ENCODE data around the gene TTC39B.
"Not testable (repeated sequence)": the region's sequence is repeated elsewhere in the genome, so short reads cannot be mapped to it uniquely, and the experiment has no call there.

The TTC39B gene

DNA sequence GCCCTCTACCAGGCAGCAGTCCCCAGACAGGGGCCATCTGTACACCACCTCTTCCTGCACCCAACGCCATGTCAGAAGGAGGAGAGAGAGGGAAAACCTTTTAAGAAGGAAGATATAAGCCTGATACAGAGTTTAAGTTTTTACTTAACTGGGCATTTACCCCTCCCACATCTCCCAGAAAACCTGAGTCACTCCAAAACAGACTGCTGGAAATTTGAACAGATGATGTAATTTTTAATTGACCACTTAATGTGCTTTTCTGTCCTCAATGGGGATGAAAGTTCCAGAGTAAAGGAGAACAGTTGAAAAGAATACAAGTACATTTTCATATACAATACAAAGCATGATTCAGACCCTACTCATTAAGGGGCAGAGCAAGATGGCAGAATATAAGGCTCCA lies 63.9 kb downstream of the TTC39B start:
- DNase-seq (ENCODE audit: low read depth), result peak; percentile 47
- no peak overlapping the region for H3K4me3 ChIP-seq (ENCODE audit: low read length)
- TF ChIP-seq, protein P1, sequence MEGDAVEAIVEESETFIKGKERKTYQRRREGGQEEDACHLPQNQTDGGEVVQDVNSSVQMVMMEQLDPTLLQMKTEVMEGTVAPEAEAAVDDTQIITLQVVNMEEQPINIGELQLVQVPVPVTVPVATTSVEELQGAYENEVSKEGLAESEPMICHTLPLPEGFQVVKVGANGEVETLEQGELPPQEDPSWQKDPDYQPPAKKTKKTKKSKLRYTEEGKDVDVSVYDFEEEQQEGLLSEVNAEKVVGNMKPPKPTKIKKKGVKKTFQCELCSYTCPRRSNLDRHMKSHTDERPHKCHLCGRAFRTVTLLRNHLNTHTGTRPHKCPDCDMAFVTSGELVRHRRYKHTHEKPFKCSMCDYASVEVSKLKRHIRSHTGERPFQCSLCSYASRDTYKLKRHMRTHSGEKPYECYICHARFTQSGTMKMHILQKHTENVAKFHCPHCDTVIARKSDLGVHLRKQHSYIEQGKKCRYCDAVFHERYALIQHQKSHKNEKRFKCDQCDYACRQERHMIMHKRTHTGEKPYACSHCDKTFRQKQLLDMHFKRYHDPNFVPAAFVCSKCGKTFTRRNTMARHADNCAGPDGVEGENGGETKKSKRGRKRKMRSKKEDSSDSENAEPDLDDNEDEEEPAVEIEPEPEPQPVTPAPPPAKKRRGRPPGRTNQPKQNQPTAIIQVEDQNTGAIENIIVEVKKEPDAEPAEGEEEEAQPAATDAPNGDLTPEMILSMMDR (conservative IDR thresholded peaks at IDR 0.05; ENCODE audit: low read length), result no peak

DNA sequence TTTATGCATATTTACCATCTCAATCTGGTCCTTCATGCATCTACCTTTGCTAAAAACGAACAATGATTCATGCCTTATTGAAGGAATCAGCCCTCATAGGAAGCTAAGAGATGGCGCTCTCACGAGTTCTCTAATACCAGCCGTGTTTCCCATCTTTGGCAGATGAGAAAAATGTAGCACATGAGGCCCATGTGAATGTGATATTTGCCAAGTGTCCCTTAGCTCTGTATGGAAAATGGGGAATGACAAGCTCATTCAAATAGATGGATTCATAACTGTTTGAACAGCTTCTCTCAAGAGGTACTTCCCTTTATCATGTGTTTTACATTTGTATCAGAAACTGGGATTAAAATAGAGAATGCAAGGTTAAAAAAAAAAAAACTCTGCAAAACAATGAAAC lies 66.1 kb downstream of the TTC39B start:
- no peak for DNase-seq (ENCODE audit: low read depth)
- H3K4me3 ChIP-seq (ENCODE audit: low read length), result no peak overlapping the region
- TF ChIP-seq, protein P1 (conservative IDR thresholded peaks at IDR 0.05; ENCODE audit: low read length), result no peak

DNA sequence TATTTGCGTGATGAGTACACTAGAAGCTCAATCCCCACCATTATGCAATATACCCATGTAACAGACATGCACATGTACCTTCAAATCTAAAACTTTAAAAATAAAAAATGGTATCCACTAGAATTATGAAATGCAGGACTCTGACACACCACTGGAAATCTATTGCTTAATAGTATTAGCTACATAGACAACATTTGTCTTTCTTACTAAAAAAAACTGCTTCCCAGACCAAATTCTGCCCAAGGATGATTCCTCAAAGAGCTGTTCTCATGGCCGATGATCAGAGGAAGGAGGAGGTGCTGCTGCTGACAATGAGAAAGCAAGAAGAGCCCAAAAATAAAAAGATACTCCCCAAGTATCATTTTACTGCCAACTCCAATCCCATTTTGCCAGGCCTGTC lies 67.2 kb downstream of the TTC39B start:
- TF ChIP-seq, protein P1 (conservative IDR thresholded peaks at IDR 0.05; ENCODE audit: low read length), result no peak
- peak; percentile 64 for DNase-seq (ENCODE audit: low read depth)
- no peak overlapping the region for H3K4me3 ChIP-seq (ENCODE audit: low read length)

DNA sequence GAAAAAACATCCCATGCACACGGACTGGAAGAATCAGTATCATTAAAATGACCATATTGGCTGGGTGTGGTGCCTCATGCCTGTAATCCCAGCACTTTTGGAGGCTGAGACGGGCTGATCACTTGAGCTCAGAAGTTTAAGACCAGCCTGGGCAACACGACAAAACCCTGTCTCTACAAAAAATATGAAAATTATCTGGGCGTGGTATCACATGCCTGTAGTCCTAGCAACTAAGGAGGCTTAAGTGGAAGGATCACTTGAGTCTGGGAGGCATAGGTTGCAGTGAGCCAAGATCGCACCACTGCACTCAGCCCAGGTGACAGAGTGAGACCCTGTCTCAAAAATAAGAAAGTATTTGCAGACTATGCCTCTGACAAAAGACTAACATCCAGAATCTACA lies 68.4 kb downstream of the TTC39B start:
- TF ChIP-seq, protein P1 (conservative IDR thresholded peaks at IDR 0.05; ENCODE audit: low read length), result no peak
- no peak for DNase-seq (ENCODE audit: low read depth)
- H3K4me3 ChIP-seq (ENCODE audit: low read length), result no peak overlapping the region

DNA sequence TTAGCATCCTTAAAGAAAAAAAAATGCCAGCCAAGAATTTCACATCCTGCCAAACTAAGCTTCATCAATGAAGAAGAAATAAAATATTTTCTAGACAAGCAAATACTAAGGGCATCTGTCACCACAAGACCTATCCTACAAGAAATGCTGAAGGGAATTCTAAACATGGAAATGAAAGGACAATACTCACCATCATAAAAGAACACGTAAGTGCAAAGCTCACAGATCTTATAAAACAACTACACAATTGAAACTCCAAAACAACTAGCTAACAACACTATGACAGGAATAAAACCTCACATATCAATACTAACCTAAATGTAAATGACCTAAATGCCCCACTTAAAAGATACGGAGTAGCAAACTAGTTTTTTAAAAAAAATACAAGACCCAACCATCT lies 71.4 kb downstream of the TTC39B start:
- H3K4me3 ChIP-seq (ENCODE audit: low read length), result no peak overlapping the region
- TF ChIP-seq, protein P1 (conservative IDR thresholded peaks at IDR 0.05; ENCODE audit: low read length), result no peak
- DNase-seq (ENCODE audit: low read depth), result no peak

DNA sequence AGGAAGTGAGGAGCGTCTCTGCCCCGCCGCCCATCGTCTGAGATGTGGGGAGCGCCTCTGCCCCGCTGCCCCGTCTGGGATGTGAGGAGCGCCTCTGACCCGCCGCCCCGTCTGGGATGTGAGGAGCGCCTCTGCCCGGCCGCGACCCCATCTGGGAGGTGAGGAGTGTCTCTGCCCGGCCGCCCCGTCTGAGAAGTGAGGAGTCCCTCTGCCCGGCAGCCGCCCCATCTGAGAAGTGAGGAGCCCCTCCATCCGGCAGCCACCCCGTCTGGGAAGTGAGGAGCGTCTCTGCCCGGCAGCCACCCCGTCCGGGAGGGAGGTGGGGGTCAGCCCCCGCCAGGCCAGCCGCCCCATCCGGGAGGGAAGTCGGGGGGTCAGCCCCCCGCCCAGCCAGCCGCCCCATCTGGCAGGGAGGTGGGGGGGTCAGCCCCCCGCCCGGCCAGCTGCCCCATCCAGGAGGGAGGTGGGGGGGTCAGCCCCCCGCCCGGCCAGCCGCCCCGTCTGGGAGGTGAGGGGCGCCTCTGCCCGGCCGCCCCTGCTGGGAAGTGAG lies 73.0 kb downstream of the TTC39B start:
- H3K4me3 ChIP-seq (ENCODE audit: low read length); DNase-seq (ENCODE audit: low read depth): not testable (repeated sequence)

DNA sequence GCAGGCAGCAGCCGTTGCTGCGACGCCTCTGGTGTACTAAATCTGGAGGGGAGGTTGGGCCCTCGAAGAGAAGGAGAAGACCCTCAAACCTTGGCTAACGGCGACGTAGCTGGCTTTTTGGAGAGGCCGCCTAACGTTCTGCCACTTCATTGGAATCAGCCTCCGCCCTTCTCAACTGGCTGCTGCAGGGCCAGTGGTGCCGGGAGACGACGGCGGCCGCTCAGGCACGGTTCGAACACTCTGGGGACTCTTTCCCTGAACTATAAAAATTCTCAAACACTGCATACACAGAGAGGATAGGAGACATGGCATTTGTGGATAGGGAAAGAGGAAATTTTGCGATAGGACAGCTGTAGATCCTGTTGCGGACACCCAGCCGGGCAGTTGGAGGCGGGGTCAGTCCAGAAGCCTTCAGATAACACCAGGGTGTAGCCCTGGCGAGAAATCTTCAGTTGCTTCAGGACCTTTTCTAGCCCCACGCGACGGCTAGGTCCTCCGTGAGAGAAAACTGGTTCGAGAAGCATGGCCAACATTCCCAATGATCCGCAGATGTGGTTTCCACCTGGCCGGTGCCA lies 74.2 kb downstream of the TTC39B start:
- H3K4me3 ChIP-seq (ENCODE audit: low read length); DNase-seq (ENCODE audit: low read depth): not testable (repeated sequence)

DNA sequence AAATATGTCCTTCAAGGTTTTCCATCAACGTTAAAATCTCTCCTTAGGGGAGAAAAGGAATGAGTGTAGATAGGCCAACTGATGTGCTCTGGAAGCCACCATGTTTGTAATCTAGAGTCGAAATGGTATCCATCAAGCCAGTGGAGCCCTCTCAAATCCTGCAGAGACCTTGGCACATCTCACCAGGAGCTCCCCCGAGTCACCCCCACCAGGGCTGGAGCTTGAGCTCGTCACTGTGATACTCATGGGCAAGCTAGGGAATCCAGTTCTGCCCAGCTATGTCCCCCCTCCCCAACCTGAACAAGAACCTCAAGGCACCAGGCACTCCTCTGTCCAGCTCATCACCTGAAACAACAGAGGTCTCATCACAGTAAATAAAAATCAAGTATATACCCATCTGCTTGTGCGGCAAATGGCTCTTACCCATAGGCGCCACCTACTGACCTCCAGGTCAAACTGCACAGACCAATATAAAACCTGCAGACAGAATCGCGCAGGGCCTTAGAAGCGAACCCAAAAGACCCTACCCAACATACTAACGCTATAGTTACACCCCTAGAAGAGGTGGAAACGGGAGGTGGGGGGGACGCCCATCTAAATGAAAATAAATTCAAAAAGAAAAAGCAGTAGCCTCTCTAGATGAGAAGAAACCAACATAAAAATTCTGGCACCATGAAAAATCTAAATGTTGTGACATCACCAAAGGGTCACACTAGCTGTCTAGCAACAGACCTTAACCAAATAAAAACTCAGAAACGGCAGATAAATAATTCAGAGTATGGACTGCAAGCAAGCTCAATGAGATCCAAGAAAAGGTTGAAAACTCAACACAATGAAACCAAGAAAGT lies 75.0 kb downstream of the TTC39B start:
- TF ChIP-seq, protein P1 (conservative IDR thresholded peaks at IDR 0.05; ENCODE audit: low read length), result peak; percentile 67
- no peak overlapping the region for H3K4me3 ChIP-seq (ENCODE audit: low read length)
- DNase-seq (ENCODE audit: low read depth), result peak; percentile 44

Data from AG10803 (cell line).